Non-pigmented ciliary epithelial cell (primary cell): ENCODE results near the gene HCFC1.

Experiments
- DNase-seq: peaks from one replicate; pipeline ENCODE4 v3.0.0-alpha.2; 2010; ENCODE audit warnings: low read depth

The HCFC1 gene

GRCh38 chrX:153973127-153974002, 1.7 kb upstream of the HCFC1 start:
- no peak for DNase-seq

- no peak for DNase-seq
These were observed 929 bp upstream of the HCFC1 start, which contains the start of gene TMEM187 for GRCh38 chrX:153972368-153973126. TSS of gene TMEM187 (plus strand) at chrX:153972754. CDS start at chrX:153982063, 9,309 bp downstream.

GRCh38 chrX:153971124-153971449, 531 bp downstream of the HCFC1 start:
- no peak for DNase-seq

- no peak for DNase-seq
These were observed 1.1 kb downstream of the HCFC1 start for GRCh38 chrX:153970357-153971123.

GRCh38 chrX:153969904-153970356, 1.7 kb downstream of the HCFC1 start:
- DNase-seq: no peak

GRCh38 chrX:153969125-153969903, 2.3 kb downstream of the HCFC1 start:
- DNase-seq: no peak

- DNase-seq: no peak
These were observed 2.9 kb downstream of the HCFC1 start for GRCh38 chrX:153968754-153969124.

GRCh38 chrX:153968255-153968654, 3.4 kb downstream of the HCFC1 start:
- no peak for DNase-seq

GRCh38 chrX:153967536-153968224, 3.9 kb downstream of the HCFC1 start:
- DNase-seq: no peak

- DNase-seq: no peak
These were observed 4.6 kb downstream of the HCFC1 start for GRCh38 chrX:153966841-153967535.

GRCh38 chrX:153966283-153966688, 5.3 kb downstream of the HCFC1 start:
- no peak for DNase-seq

GRCh38 chrX:153965406-153965805, 6.2 kb downstream of the HCFC1 start:
- no peak for DNase-seq

GRCh38 chrX:153964105-153964504, 7.5 kb downstream of the HCFC1 start:
- no peak for DNase-seq

- DNase-seq: no peak
These were observed 8.1 kb downstream of the HCFC1 start for GRCh38 chrX:153963546-153963945.

GRCh38 chrX:153961292-153961691, 10.3 kb downstream of the HCFC1 start:
- DNase-seq: no peak

GRCh38 chrX:153960786-153961185, 10.8 kb downstream of the HCFC1 start:
- DNase-seq: no peak

- no peak for DNase-seq
These were observed 11.5 kb downstream of the HCFC1 start for GRCh38 chrX:153960077-153960476.

GRCh38 chrX:153959649-153960048, 12.0 kb downstream of the HCFC1 start:
- no peak for DNase-seq

GRCh38 chrX:153958605-153959004, 13.0 kb downstream of the HCFC1 start:
- DNase-seq: no peak

GRCh38 chrX:153957224-153957623, 14.4 kb downstream of the HCFC1 start:
- no peak for DNase-seq
